SH-SY5Y (cell line): ENCODE results near the gene DEFB132.

Experiments used
- GATA2 ChIP-seq: IDR thresholded peaks from 2 replicates; pipeline ENCODE4 v1.6.1; 2011; ENCODE audit warnings: mild to moderate bottlenecking, low read depth, low read length
- GATA3 ChIP-seq: IDR thresholded peaks from 2 replicates; pipeline ENCODE4 v1.6.1; 2011; ENCODE audit warnings: low read depth, mild to moderate bottlenecking, low read length, moderate library complexity

- no peak for TF ChIP-seq GATA2
- TF ChIP-seq GATA3, result no peak
Observed at GRCh38 chr20:309841-310644, 52.5 kb downstream of the DEFB132 start.
